H9 (cell line): ENCODE measurements around the gene ADAMTSL3. TPM values are rescaled to one million over a fixed set of nuclear protein-coding genes. Genes with fewer than 3 reads are reported as not detected.

Experiments used
- DNase-seq: peaks from one replicate; pipeline ENCODE4 v3.0.0-alpha.2; 2017
- H2AFZ ChIP-seq: one replicate; pipeline ENCODE4 v1.6.1; 2013; ENCODE audit warnings: mild to moderate bottlenecking, low read length, control low read depth, moderate library complexity
- H2AK5ac ChIP-seq: 2 replicates; pipeline ENCODE4 v1.6.1; 2013; ENCODE audit warnings: low read length, control low read depth, mixed read lengths; ENCODE audit not compliant: insufficient read length
- H2BK120ac ChIP-seq: one replicate; pipeline ENCODE4 v1.6.1; 2013; ENCODE audit warnings: low read depth, mild to moderate bottlenecking, low read length, control low read depth, inconsistent platforms; ENCODE audit not compliant: poor library complexity, severe bottlenecking
- H2BK12ac ChIP-seq: 2 replicates; pipeline ENCODE4 v1.6.1; 2013; ENCODE audit warnings: low read length, control low read depth, mixed read lengths, low read depth; ENCODE audit not compliant: insufficient read length
- H2BK15ac ChIP-seq: 2 replicates; pipeline ENCODE4 v1.6.1; 2013; ENCODE audit warnings: low read depth, low read length, control low read depth
- H2BK20ac ChIP-seq: one replicate; pipeline ENCODE4 v1.6.1; 2013; ENCODE audit warnings: low read depth, mild to moderate bottlenecking, low read length, control low read depth, inconsistent platforms; ENCODE audit not compliant: poor library complexity, severe bottlenecking
- H2BK5ac ChIP-seq: 2 replicates; pipeline ENCODE4 v1.6.1; 2013; ENCODE audit warnings: low read length, control low read depth, mixed read lengths; ENCODE audit not compliant: insufficient read length
- H3K14ac ChIP-seq: 2 replicates; pipeline ENCODE4 v1.6.1; 2013; ENCODE audit warnings: low read length, control low read depth; ENCODE audit not compliant: insufficient read depth
- H3K18ac ChIP-seq: 2 replicates; pipeline ENCODE4 v1.6.1; 2013; ENCODE audit warnings: low read depth, mild to moderate bottlenecking, mixed read lengths, low read length, control low read depth; ENCODE audit not compliant: insufficient read length
- H3K23ac ChIP-seq: 2 replicates; pipeline ENCODE4 v1.6.1; 2013; ENCODE audit warnings: low read length, control low read depth, mixed read lengths, low read depth; ENCODE audit not compliant: insufficient read length
- H3K23me2 ChIP-seq: 2 replicates; pipeline ENCODE4 v1.6.1; 2013; ENCODE audit warnings: low read depth, mild to moderate bottlenecking, mixed read lengths, low read length, control low read depth; ENCODE audit not compliant: insufficient read length, poor library complexity, severe bottlenecking
- H3K27ac ChIP-seq: 2 replicates; pipeline ENCODE4 v1.5.1; 2013; ENCODE audit warnings: low read length, control low read depth, mixed read lengths, low read depth; ENCODE audit not compliant: insufficient read length
- H3K27me3 ChIP-seq: 2 replicates; pipeline ENCODE4 v1.6.1; 2013; ENCODE audit warnings: low read length, control low read depth, inconsistent platforms; ENCODE audit not compliant: insufficient read depth
- H3K4ac ChIP-seq: 2 replicates; pipeline ENCODE4 v1.6.1; 2013; ENCODE audit warnings: low read depth, mild to moderate bottlenecking, control low read depth, inconsistent platforms, low read length, moderate library complexity
- H3K4me1 ChIP-seq: 2 replicates; pipeline ENCODE4 v1.6.1; 2013; ENCODE audit warnings: low read length, control low read depth, inconsistent platforms; ENCODE audit not compliant: insufficient read depth
- H3K4me2 ChIP-seq: 2 replicates; pipeline ENCODE4 v1.6.1; 2013; ENCODE audit warnings: low read length, control low read depth, mixed read lengths; ENCODE audit not compliant: insufficient read length, insufficient read depth
- H3K56ac ChIP-seq: 2 replicates; pipeline ENCODE4 v1.6.1; 2013; ENCODE audit warnings: low read depth, mild to moderate bottlenecking, mixed read lengths, low read length, control low read depth; ENCODE audit not compliant: insufficient read length
- H3K79me1 ChIP-seq: 2 replicates; pipeline ENCODE4 v1.6.1; 2013; ENCODE audit warnings: low read depth, mild to moderate bottlenecking, moderate library complexity, low read length, control low read depth, inconsistent platforms; ENCODE audit not compliant: insufficient read depth, poor library complexity, severe bottlenecking
- H3K79me2 ChIP-seq: 2 replicates; pipeline ENCODE4 v1.6.1; 2013; ENCODE audit warnings: low read length, control low read depth, inconsistent platforms; ENCODE audit not compliant: insufficient read depth
- H3K9ac ChIP-seq: 2 replicates; pipeline ENCODE4 v1.6.1; 2013; ENCODE audit warnings: low read length, control low read depth, mixed read lengths; ENCODE audit not compliant: insufficient read length; ENCODE audit errors: extremely low read depth
- H3K9me3 ChIP-seq: one replicate; pipeline ENCODE4 v1.6.1; 2013; ENCODE audit warnings: low read depth, low read length, inconsistent platforms; ENCODE audit not compliant: control insufficient read depth
- H3T11ph ChIP-seq: one replicate; pipeline ENCODE4 v1.6.1; 2013; ENCODE audit warnings: mild to moderate bottlenecking, low read length, control low read depth, inconsistent platforms
- H4K20me1 ChIP-seq: one replicate; pipeline ENCODE4 v1.6.1; 2013; ENCODE audit not compliant: control insufficient read depth, insufficient read length, insufficient read depth
- H4K5ac ChIP-seq: 2 replicates; pipeline ENCODE4 v1.6.1; 2013; ENCODE audit warnings: low read depth, mild to moderate bottlenecking, mixed read lengths, low read length, control low read depth; ENCODE audit not compliant: insufficient read length
- H4K8ac ChIP-seq: replicated peaks from 2 replicates; pipeline ENCODE4 v1.6.1; 2013; ENCODE audit warnings: low read length, control low read depth, mixed read lengths, low read depth; ENCODE audit not compliant: insufficient read length
- H4K91ac ChIP-seq: 2 replicates; pipeline ENCODE4 v1.6.1; 2013; ENCODE audit warnings: low read depth, mild to moderate bottlenecking, moderate library complexity, mixed read lengths, low read length, control low read depth; ENCODE audit not compliant: insufficient read length
- H3K27ac Mint-ChIP-seq, 3 experiments: 2 replicates in 2 of 3; 3 replicates in 1 of 3; pipeline ENCODE4 v1.8.0; 2020 to 2021; ENCODE audit warnings: mixed read lengths in 3 of 3, mild to moderate bottlenecking in 1 of 3, moderate library complexity in 1 of 3
- H3K27me3 Mint-ChIP-seq: 2 replicates; pipeline ENCODE4 v1.8.0; 2021; ENCODE audit warnings: low read depth, mild to moderate bottlenecking, moderate library complexity, mixed read lengths
- H3K36me3 Mint-ChIP-seq, 3 experiments: 2 replicates in 2 of 3; 3 replicates in 1 of 3; pipeline ENCODE4 v1.8.0; 2020 to 2021; ENCODE audit warnings: low read depth in 3 of 3, mixed read lengths in 3 of 3; ENCODE audit not compliant: insufficient read depth in 1 of 3
- H3K4me1 Mint-ChIP-seq, 2 experiments: 2 replicates each; pipeline ENCODE4 v1.8.0; 2020; ENCODE audit warnings: mixed read lengths in 2 of 2
- H3K4me3 Mint-ChIP-seq, 2 experiments: 2 replicates in 1 of 2; 3 replicates in 1 of 2; pipeline ENCODE4 v1.8.0; 2020 to 2021; ENCODE audit warnings: mild to moderate bottlenecking in 2 of 2, mixed read lengths in 2 of 2, moderate library complexity in 1 of 2
- H3K9me3 Mint-ChIP-seq, 2 experiments: 2 replicates in 1 of 2; 3 replicates in 1 of 2; pipeline ENCODE4 v1.8.0; 2020; ENCODE audit warnings: mild to moderate bottlenecking in 2 of 2, mixed read lengths in 2 of 2, moderate library complexity in 1 of 2
- CTCF ChIP-seq: fragments of 200-600 bp; sonication (generic); conservative IDR thresholded peaks from 3 replicates; pipeline ENCODE4 v1.8.0; 2021; ENCODE audit warnings: antibody characterized with exemption, mild to moderate bottlenecking
- WGBS: extraction: QIAGEN DNeasy Blood & Tissue Kit; methylation state at CpG from one replicate; pipeline ENCODE4 v1.1.7; 2013; ENCODE audit warnings: missing lambda C conversion rate, low lambda C conversion rate, mixed read lengths; ENCODE audit not compliant: insufficient read length; ENCODE audit errors: extremely low coverage; 5-methylcytosine and 5-hydroxymethylcytosine counted together
- total RNA-seq: library from RNA; stranded (reverse); gene quantifications from 2 replicates; pipeline ENCODE4 v1.2.1, GENCODE V29; 2021

The ADAMTSL3 gene
- total RNA-seq, 1 experiment from 2014 or later = 0.39 TPM

DNA sequence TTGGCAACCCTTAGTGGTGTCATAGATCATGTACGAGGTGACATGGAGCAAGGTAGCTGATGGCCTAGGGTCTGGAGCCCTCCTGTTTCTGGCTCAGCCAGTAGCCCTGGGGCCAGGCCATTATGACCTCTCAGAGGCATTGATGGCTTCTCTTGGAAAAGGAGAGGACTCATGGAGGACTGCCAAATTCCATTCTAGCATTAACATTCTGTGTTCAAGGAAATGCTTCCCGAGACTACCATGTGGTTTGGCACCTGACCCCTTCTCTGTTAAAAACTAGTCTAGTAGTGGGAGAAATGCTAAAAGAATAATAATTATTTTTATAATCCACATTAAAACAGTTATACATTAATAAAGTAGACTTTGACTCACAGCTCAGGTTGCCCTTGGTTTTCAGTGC is 40.2 kb upstream of the ADAMTSL3 start:
- Histone ChIP-seq H3K23ac (no peak overlapping the region), H3K56ac (no peak overlapping the region), H2BK20ac (no peak overlapping the region), H3K18ac (no peak overlapping the region), H3K4me1 (no peaks in the 10 kb centered on the region), H2BK5ac (no peak overlapping the region), H4K5ac (no peak overlapping the region), H2BK15ac (no peak overlapping the region), H2AK5ac (no peak overlapping the region), H3K23me2 (no peaks in the 10 kb centered on the region), H3T11ph (no peak overlapping the region), H3K4ac (no peak overlapping the region), H2BK12ac (no peak overlapping the region), H3K27ac (no peak overlapping the region), H4K91ac (no peak overlapping the region), H3K14ac (no peak overlapping the region), H3K9me3 (no peaks in the 10 kb centered on the region), H3K27me3 (no peaks in the 10 kb centered on the region), H4K8ac (no peak overlapping the region), H3K9ac (no peak overlapping the region), H3K79me1 (no peaks in the 10 kb centered on the region), H4K20me1 (no peaks in the 10 kb centered on the region), H2BK120ac (no peak overlapping the region), H3K79me2 (no peaks in the 10 kb centered on the region), H3K4me2 (no peak overlapping the region), H2AFZ (no peak overlapping the region)
- Mint-ChIP-seq H3K4me3 (no peak overlapping the region), H3K36me3 (peaks cover 0 to 2% (median 0%) of the 10 kb centered on the region in 3 experiments; a peak in 1 of 7 replicates), H3K27me3 (no peaks in the 10 kb centered on the region), H3K9me3 (no peaks in the 10 kb centered on the region), H3K4me1 (no peaks in the 10 kb centered on the region), H3K27ac (no peak overlapping the region)
- no peak for TF ChIP-seq CTCF
- DNase-seq = no peak
- WGBS = no CpG with 5 or more reads among the region's 2 CpGs
